GM19351 (cell line): ENCODE measurements around the gene ISG20L2.
"Not testable (repeated sequence)": the region's sequence is repeated elsewhere in the genome, so short reads cannot be mapped to it uniquely, and the experiment has no call there.

Experiments used
- ATAC-seq: cut with Tn5 transposase; IDR thresholded peaks from one replicate; pipeline ENCODE4 v1.9.1; 2021; ENCODE audit warnings: mild to moderate bottlenecking, moderate library complexity; ENCODE audit not compliant: unreplicated experiment

Gene ISG20L2, protein sequence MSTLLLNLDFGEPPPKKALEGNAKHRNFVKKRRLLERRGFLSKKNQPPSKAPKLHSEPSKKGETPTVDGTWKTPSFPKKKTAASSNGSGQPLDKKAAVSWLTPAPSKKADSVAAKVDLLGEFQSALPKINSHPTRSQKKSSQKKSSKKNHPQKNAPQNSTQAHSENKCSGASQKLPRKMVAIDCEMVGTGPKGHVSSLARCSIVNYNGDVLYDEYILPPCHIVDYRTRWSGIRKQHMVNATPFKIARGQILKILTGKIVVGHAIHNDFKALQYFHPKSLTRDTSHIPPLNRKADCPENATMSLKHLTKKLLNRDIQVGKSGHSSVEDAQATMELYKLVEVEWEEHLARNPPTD

DNA sequence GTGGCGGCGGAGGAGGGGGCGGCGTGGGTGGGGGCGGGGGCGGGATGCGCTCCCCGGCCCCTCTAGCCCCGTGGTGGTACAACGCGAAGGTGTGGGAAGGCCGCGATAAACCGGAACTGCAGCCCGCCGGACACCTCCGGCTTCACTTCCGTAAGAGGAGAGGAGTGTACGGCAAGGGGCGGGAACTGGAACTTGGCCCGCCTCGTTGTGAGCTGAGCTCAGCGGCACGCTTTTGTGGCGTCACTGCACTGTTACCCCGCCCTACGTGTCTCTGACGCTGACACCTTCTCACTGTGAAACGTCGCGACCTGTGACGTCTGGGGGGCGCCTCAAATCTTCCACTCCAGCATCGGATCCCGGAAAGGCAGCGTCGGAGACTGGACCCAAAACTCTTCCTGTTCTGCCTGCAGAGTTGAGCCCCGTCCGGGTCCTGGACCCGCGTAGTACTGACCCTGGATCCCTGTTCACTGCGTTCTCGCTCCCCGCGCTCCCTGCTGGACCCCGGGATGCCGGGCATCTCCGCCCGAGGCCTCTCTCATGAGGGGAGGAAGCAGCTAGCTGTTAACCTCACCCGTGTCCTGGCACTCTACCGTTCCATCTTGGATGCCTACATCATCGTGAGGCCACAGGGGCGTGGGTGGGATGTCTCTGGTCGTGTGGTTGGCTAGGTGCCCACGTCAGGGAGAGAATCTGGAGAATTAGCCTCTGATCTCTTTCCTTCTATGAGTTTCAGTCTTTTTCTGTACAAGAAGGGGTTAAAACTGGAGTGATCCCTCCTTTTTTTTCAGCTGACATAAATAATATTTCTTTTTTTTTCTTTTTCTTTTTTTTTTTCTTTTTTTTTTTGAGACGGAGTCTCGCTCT, at the start of gene ISG20L2:
ISG20L2 (minus strand) TSS at position 168 of the 864 bp plus-strand sequence. CDS start 1,114 bp downstream, outside the sequence.
- ATAC-seq, result peak; percentile 86

GRCh38 chr1:156777573-156777972, 49.0 kb upstream of the ISG20L2 start:
- ATAC-seq, result no peak

DNA sequence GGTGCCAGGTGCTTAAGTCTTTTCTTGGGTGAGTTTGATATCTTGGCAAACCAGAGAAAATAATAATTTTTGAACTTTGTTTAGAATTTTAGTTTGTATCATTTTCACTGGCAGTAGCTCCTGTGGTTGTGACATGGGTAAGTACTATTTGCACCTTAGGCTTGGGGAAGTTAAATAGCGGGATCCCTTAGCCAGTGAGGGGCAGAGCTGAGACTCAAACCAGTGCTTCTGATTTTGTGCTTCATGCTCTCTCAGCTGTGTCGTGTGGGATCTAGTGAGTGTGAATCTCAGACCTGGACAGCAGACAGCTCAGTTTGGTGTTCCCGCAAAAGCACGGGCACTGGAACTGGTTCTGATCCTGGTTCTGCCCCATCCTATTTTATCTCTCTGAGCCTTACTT, 48.4 kb upstream of the ISG20L2 start:
- no peak for ATAC-seq

DNA sequence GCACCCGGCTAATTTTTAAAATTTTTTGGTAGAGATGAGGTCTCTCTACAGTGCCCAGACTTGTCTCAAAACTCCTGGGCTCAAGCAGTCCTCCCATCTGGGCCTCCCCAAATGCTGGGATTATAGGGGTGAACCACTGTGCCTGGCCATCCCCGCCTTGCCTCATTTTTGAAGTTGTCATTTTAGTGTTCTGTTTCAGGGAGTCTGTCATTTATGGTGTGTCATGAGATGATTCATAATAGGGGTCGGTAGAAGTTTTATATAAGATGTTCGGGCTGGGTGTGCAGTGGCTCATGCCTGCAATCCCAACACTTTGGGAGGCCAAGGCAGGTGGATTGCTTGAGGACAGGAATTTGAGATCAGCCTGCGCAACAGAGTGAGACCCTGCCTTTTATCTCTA, 47.2 kb upstream of the ISG20L2 start:
- ATAC-seq, result no peak

GRCh38 chr1:156773607-156774006, 45.0 kb upstream of the ISG20L2 start:
- ATAC-seq, result no peak

GRCh38 chr1:156772728-156773497, 44.3 kb upstream of the ISG20L2 start:
- no peak for ATAC-seq

DNA sequence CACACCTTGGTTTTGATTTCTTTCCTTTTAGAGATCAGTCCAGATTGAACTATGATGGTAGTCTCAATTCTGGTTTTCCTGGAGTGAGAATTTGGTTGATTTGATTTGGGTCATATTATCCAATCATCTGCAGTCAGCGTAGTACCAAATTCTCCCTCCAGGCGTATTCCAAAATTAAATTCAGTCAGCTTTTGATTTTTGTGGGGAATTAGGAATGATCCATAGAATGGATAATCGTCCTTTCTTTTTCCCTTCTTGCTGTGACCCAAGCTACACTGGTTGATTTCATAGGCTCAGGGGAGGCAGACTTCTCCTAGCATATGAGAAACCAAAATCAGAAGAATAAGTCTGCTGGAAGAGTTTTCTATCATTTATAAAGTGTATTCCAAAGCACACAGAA, 43.7 kb upstream of the ISG20L2 start:
- no peak for ATAC-seq

GRCh38 chr1:156768610-156769295, 40.2 kb upstream of the ISG20L2 start:
- ATAC-seq, result no peak

GRCh38 chr1:156767879-156768604, 39.5 kb upstream of the ISG20L2 start:
- ATAC-seq, result no peak

GRCh38 chr1:156767101-156767878, 38.7 kb upstream of the ISG20L2 start, which contains the start of gene PRCC:
Gene PRCC (plus strand): TSS chr1:156767535. CDS start chr1:156767772, 237 bp downstream.
- ATAC-seq, result peak; percentile 93

GRCh38 chr1:156766298-156767100, 37.9 kb upstream of the ISG20L2 start:
- ATAC-seq, result peak; percentile 21

DNA sequence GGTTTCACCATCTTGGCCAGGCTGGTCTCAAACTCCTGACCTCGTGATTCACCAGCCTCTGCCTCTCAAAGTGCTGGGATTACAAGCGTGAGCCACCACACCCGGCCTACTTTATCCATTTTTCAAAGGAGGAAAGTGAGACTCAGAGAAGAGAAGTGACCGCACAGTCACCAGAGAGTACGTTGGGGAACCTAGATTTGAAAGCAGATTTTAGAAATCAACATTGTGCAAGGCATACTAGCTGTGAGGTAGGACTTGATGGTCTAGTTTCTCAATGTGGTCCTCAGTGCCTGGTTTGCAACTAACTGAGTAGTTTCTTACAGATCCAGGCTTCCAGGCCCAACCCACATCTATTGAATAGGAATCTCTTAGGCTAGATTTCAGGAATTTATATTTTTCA, 37.1 kb upstream of the ISG20L2 start:
- no peak for ATAC-seq

- not testable (repeated sequence) for ATAC-seq
Measured at GRCh38 chr1:156765136-156765535, 36.6 kb upstream of the ISG20L2 start.

DNA sequence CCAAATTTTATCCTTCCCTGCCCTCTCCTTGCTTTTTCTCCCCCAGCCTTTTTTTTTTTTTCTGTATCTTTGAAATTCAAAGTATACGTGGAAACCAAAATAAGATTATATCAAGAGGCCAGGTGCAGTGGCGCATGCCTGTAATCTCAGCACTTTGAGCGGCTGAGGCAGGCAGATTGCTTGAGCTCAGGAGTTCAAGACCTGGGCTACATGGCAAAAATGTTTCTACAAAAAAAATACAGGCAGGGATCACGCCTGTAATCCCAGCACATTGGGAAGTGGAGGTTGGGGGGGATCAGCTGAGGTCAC, 32.2 kb upstream of the ISG20L2 start:
- ATAC-seq, result no peak

DNA sequence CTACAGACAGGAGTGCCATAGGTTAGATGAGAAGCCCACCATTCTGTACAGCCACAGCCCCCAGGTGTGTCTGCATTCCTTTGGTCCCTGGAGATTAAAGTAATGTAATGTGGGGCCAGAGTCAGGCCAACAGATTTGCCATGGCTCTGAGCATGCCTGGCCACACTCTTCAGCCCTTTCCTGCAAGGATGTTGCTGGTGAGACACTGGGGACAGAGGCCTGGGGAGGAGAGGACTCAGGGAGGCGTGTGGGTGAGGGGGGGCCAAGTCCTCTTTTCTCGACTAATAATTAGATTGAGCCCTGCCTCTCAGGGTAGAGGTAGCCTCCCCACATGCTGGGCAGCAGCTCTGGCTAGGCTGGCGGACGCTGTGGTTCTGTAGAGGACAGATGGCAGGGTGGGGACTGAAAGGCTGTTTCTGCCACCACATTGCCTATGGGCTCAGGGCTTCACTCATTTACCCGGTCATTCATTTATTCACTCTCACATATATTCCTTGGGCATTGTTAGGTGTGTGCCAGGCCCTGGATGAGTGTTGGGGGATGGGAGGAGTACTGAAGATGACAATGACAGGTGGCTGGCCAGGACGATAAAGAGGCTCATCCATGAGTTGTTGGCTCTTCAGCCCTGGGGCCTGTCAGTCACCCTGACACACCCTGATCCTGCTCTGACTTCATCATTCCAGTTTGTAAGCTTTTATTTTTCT, 31.7 kb upstream of the ISG20L2 start:
- ATAC-seq, result no peak

- not testable (repeated sequence) for ATAC-seq
Measured at GRCh38 chr1:156757572-156758253, 29.1 kb upstream of the ISG20L2 start.

- ATAC-seq, result no peak
Measured at GRCh38 chr1:156756355-156756754, 27.8 kb upstream of the ISG20L2 start.
